Cerebellar nuclear complex (tissue), 1 donor: ENCODE data around the gene LGALS9B.
"Not testable (repeated sequence)": the region's sequence is repeated elsewhere in the genome, so short reads cannot be mapped to it uniquely, and the experiment has no call there.

Experiments
- DNase-seq, 2 experiments: peaks; one replicate each; lab custom pipeline; 2025; lab: John Stamatoyannopoulos, UW

Gene LGALS9B

DNA sequence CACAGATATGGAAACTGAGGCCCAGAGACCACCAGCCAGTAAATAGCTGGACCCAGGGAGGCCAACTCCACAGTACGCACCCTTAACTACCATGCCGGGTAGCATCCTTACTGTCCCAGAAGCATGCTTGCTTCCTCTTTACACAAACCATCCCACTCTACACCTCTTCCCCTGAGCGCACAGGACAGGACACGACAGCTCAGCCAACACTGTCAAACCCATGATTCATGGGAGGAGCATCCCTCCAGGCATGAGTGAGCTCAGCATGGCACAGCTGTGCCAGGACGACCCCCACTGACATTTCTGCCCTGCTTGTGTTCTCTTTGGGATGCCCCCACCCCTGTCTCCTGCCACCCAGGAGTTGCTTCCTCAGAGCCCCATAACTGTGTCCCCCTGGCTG, 340 bp downstream of the LGALS9B start:
- not testable (repeated sequence) for DNase-seq

GRCh38 chr17:20466553-20466952, 786 bp downstream of the LGALS9B start:
- not testable (repeated sequence) for DNase-seq

GRCh38 chr17:20465535-20465934, 1.8 kb downstream of the LGALS9B start:
- DNase-seq, result not testable (repeated sequence)

DNA sequence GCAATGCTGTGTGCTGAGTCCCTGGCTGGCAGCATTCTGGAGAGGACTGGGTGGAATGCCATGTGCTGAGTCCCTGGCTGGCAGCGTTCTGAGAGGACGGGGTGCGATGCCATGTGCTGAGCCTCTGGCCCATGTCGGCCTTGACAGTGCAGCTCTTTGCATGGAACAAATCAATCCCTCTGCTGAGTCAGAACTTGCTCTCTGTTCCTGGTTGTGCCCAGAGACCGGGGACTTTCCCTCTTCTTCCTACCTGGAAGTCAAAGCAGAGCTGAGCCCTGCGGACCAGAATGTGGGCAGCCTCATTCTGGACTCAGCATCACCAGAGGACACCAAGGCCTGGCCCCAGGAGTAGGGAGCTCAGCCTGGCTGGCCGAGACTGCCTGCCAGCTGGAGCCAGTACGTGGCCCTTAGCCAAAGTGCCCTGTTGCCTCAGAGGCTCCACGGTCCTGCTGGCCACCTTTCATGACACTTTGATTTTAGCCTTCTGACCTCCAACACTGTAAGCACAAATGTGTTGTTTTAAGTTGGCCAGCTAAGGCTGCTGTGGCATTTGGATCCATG, 2.4 kb downstream of the LGALS9B start:
- not testable (repeated sequence) for DNase-seq

DNA sequence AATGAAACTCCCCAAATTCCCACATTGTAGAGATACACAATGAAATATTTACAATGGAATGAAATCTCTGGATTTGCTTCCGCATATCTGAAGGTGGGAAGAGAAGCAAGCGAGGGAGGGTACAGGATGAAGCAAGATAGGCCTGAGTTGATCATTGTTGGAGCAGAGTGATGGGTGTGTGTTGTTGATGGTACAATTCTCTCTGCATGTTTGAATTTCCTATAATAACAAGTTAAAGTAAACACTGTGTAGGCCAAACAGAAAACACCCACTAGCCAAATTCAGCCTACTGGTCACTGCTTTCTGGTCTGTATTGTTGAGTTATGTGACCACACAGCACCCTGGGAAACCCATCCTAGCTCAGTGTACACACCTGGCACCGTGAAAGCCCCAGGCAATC, 5.2 kb downstream of the LGALS9B start:
- not testable (repeated sequence) for DNase-seq

DNA sequence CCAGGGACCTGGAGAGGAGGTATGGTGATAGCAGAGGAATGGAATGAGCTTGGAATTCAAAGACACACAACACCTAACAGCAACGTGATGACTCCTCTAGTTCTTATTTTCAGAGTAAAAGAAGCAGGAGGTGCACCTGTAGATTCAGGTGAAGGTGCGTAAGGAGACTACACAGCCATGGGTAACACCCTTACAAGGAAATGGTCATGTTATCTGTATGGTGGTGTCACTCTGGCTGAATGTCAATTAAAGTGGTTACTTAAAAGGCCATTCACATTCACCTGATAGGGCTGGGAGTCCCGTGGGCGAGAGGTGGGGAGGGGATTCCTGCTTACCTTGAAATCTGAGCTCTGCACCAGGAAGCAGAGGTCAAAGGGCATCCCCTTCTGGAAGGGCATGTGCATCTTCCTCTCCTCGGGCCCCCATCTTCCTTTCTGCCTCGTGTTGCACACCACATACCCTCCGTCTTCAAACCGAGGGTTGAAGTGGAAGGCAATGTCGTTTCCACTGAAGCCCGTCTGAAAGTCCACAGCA, 9.4 kb downstream of the LGALS9B start:
- DNase-seq, result not testable (repeated sequence)

DNA sequence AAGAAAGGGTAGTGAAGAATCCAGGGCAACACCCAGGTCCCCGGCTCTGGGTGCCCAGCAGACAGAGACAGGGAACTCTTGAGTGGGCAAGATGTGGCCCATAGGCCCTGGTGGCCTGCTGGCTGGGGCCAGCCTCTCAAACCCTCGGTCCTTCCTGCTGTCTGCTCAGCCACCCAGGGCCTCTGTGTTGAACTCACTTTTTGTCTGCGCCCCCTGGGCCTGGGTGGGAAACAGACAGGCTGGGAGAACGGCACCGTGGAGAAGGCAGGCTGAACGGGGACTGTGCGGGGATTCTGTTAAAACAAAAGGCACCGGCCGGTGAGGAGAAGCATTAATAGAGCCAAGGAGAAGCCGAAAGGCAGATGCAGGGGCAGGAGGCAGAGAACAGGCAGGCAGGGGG, 12.2 kb downstream of the LGALS9B start:
- DNase-seq, result not testable (repeated sequence)

DNA sequence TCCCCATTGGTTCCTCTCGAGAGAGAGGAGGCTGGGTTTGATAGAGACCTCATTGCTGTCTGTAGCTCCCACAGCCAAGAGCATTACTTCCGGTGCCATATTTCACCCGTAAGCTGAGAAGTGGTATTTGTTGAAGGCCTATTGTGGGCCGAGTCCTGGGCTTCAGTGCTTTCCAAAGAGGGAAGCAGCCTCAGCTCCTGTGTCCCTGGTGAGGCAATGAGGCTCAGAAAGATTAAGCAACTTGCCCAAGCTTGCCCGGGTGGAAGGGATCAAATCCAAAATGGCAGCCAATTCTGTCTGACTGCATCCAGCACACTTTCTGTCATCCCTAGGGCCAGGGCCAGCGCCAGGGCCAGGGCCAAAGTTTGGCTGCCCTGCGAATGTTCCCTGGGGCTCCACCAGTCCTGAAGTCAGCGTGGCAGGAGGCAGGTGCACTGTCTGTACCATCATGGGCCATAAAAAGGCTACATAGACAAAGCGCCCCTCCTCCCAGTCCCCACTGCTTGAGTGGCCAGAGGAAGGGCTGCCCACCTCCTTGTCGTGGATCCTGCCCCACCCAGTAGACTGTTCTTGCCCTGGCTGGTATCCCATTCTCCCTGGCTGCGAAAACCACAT, 13.4 kb downstream of the LGALS9B start:
- DNase-seq, result not testable (repeated sequence)

DNA sequence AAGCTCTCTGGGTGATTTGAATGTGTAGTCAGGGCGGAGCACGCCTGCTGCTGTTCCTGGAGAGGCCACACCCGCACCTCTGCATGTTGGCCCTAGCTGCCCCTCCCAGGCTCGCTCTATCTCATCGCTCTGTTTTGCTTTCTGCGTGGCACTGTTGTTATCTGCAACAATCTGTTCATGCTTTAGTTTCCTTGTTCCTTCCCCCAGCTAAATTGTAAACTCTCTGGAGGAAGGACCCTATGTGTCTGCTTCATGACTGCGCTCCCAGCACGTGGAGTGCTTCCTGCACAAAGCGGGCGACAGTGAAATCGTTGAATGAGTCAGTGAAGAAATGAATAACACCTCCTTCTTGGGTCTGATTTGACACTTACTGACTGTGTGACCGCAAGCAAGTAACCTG, 16.5 kb downstream of the LGALS9B start:
- not testable (repeated sequence) for DNase-seq

- not testable (repeated sequence) for DNase-seq
Observed at GRCh38 chr17:20447534-20448321, 19.6 kb downstream of the LGALS9B start.

- DNase-seq, result not testable (repeated sequence)
Observed at GRCh38 chr17:20446895-20447294, 20.4 kb downstream of the LGALS9B start.

DNA sequence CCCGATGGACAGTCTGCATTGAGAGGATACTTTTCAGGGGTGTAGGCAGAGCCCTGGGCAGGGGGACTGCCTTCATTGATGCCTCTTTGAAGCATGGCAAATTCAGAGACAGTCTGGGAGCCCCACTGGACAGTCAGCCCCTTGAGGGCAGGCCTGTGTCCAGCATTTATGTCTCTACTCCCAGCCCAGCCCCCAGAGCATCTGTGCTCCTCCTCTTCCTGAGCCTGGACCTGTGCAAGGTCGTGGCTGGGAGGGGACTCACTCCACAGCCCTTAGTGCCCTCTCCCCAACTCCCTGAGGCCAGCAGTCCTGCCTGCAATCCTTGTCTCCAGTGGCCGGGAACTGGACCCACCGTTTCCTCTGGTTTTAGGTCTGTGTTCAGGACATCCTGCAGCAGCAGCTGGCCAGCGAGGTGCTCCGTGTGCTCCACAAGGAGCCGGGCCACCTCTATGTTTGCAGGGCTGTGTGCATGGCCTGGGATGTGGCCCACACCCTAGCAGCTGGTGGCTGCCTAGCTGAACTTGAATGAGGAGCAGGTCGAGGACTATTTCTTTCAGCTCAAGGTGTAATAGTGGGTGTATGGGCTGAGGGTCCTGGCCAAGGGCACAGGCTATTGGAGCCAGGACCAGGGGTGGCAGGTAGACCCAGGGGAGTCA, 22.6 kb downstream of the LGALS9B start:
- not testable (repeated sequence) for DNase-seq

DNA sequence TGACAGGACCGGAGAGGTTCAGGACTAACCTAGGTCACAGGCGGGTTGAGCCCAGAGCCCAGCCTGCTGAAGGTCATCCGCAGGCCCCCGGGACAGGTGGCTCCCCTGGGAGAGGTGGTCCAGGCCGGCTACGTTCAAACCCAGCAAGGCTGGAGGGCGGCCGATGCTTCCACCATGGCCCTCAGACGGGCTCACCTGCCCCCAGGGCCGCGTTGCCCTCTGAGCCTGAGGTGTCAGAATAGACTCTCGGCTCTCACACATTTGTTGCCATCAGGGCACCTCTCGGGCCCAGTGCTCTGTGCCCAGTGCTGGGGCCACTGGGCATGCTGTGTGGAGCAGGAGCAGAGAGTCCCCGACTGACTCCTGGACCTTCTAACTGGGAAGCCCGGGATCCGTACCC, 23.2 kb downstream of the LGALS9B start:
- DNase-seq, result not testable (repeated sequence)

DNA sequence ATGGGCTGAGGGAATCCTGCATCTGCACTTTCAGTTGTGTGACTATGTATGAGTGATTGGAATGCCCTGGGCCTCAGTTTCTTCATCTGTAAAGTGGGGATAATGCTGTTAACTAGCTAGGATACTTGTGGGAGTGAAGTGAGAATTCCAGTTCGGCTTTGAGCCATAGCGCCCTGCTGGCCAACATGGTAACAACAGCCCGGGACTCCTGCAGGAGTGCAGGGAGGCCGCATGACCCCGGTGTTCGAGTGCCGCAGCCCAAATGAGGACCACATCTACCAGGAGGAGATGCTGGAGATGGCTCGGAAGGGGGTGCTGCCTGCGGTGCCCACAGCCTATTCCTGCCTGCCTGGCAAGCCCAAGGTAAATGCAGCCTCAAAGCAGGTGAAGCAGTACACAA, 23.7 kb downstream of the LGALS9B start:
- DNase-seq, result not testable (repeated sequence)

- not testable (repeated sequence) for DNase-seq
Observed at GRCh38 chr17:20440665-20441064, 26.7 kb downstream of the LGALS9B start.

DNA sequence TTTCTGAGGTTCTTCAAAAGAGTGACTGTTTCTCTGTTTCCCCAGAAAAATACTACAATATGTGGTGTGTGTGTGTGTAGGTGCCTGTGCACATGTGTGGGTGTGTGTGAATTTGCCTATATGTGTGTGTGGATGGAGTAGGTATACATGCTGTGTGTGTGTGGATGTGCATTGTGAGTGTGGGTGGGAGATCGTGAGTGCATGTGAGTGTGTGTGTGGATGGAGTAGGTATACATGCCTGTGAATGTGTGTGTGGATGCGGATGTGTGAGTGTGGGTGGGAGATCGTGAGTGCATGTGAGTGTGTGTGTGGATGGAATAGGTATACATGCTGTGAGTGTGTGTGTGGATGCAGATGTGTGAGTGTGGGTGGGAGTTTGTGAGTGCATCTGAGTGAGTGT, 32.2 kb downstream of the LGALS9B start:
- not testable (repeated sequence) for DNase-seq

GRCh38 chr17:20433382-20433781, 34.0 kb downstream of the LGALS9B start:
- not testable (repeated sequence) for DNase-seq

GRCh38 chr17:20427264-20427663, 40.1 kb downstream of the LGALS9B start:
- DNase-seq, result not testable (repeated sequence)

DNA sequence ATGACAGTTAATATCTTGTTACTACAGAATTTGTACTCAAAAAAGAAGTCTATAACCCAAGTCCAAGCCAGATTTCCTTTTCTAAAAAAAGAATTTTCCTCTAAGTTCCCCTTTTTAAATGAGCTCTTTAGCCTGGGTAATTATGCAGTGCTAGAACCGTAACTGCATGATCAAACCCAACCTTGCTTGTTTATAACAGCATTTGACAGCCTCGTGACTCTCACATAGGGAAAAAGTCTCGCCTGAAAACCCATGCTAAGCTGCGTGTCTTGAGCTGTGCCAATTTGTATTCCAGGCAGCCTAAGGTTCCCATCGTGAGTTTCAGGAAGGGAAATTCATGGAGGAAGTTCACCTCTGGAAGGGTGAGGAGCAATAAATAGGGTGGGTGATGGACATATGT, 44.5 kb downstream of the LGALS9B start:
- not testable (repeated sequence) for DNase-seq

GRCh38 chr17:20418838-20419237, 48.5 kb downstream of the LGALS9B start:
- DNase-seq, result not testable (repeated sequence)

DNA sequence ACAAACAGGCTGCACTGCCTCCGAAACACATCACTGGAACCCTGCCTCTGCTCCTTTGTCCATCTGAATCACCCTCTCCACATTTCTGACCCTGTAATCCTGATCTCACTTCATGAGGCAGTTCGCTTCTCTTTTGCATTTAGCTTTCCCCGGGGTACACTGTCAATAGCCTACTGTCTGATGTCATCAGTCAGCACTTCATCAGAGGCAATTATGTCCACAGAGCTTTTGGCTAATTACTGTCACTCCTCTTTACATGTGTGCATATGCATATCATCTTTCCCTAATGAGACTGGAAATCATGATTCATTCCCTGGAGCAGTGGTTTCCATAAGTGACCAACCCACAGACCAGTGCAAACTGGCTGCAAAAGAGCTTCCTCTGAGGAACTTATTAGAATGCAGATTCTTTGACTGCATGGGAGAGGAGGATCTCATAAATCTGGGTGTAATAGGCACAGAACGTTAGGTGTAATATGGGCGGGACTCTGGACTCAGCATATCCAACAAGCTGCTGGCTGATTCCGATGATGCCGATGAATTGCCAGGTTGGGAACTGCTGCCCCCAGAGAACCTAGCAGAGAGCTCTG, 49.8 kb downstream of the LGALS9B start:
- not testable (repeated sequence) for DNase-seq
